Measurements from ENCODE around the gene MUCL3. TPM values are rescaled to one million over a fixed set of nuclear protein-coding genes. Genes with fewer than 3 reads are reported as not detected.

Gene MUCL3
- polyA plus RNA-seq (0.05 TPM in 1 of 3 replicates, not detected in the others), polyA minus RNA-seq (not detected in 3 replicates)
- polyA plus RNA-seq (2011; ENCODE audit: low read depth): 0.71 TPM
- polyA plus RNA-seq (2011; cell fraction: cytosol; rRNA removed): 0.03 and 0.04 TPM in 2 replicates
- polyA plus RNA-seq (2011; cell fraction: nucleus; rRNA removed): 0.06 and 0.11 TPM in 2 replicates
- polyA plus RNA-seq (2012; ENCODE audit: low replicate concordance): 0.58 TPM in 1 of 2 replicates, not detected in the other
- polyA minus RNA-seq (2011; cell fraction: cytosol; rRNA and poly(A)+ RNA removed): not detected
- not detected in 2 replicates for polyA minus RNA-seq (2011; cell fraction: nucleus; rRNA and poly(A)+ RNA removed)

- H3K4me2 ChIP-seq (ENCODE audit: control insufficient read depth, extremely low read depth, insufficient read depth, low read depth, low read length): no peak within 1 kb of the TSS
- H3K4me1 ChIP-seq (ENCODE audit: control insufficient read depth, extremely low read depth, insufficient read depth, low read length): peaks cover 11% of the 10 kb centered on the region
- dilution Hi-C loops (cut with MboI; ENCODE audit: extremely low pct_ligation_motif_present, low sequenced_read_pairs): loop anchor here (25.0 kb wide), 1 partner anchor 122 kb away; no protein-coding TSS in a partner anchor
- no peaks in the 10 kb centered on the region for H3K79me2 ChIP-seq (ENCODE audit: control insufficient read depth, insufficient read depth, low read length)
- DNase-seq (ENCODE audit: low read depth, low spot score): no peak
- H3K36me3 ChIP-seq (ENCODE audit: control insufficient read depth in 2 of 2, extremely low read depth in 1 of 2, insufficient read depth in 2 of 2, low read length in 2 of 2): no peaks in the 10 kb centered on the region
- no peak within 1 kb of the TSS for H3K27ac ChIP-seq (ENCODE audit: control insufficient read depth, insufficient read depth, low read length)
- H3K9me3 ChIP-seq (ENCODE audit: control insufficient read depth, low read depth, low read length): no peaks in the 10 kb centered on the region
- peaks cover 4% of the 10 kb centered on the region for H3K27me3 ChIP-seq (ENCODE audit: control insufficient read depth, extremely low read depth, insufficient read depth, low read length)
- no peaks in the 10 kb centered on the region for H4K20me1 ChIP-seq (ENCODE audit: control insufficient read depth, extremely low read depth, insufficient read depth, low read length)
- no peak within 1 kb of the TSS for H3K9ac ChIP-seq (ENCODE audit: control insufficient read depth, extremely low read depth, insufficient read depth, low read length)
- no peaks in the 10 kb centered on the region for H3K9me1 ChIP-seq (ENCODE audit: control insufficient read depth, extremely low read depth, insufficient read depth, low read length)
- no peak for FAIRE-seq
- H2AFZ ChIP-seq (ENCODE audit: control insufficient read depth, low read length): no peak within 1 kb of the TSS
- no peak within 1 kb of the TSS for H3K4me3 ChIP-seq (ENCODE audit: control insufficient read depth in 2 of 3, extremely low read depth in 1 of 3, insufficient read depth in 2 of 3, low read depth in 1 of 3, low read length in 3 of 3)
- TF ChIP-seq EZH2 (IDR thresholded peaks at IDR 0.05; ENCODE audit: low read length) (no peak), CTCF (optimal IDR thresholded peaks at IDR 0.05 in 1 of 3, IDR thresholded peaks at IDR 0.05 in 1 of 3, conservative IDR thresholded peaks at IDR 0.05 in 1 of 3; ENCODE audit: extremely low read depth in 1 of 3, insufficient read depth in 2 of 3, low read length in 3 of 3) (no peak)
These were observed at the start of gene MUCL3 for GRCh38 chr6:30940361-30940986. Gene MUCL3 (plus strand): TSS chr6:30940973. CDS start chr6:30941000, 27 bp downstream.

DNA sequence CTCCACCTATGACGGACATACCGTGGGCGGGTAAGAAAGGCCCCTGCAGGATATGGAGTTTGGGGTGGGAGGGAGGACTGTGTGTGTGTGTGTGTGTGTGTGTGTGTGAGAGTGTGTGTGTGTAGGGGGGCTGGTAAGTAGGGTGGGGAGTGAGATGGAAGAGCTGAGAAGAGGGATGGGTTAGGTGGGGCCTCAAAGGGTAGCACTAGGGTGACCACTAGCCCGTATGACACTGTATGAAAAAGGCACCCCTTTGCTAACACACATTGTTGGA is 49.4 kb upstream of the MUCL3 start:
- Histone ChIP-seq H3K9me1 (ENCODE audit: control insufficient read depth, extremely low read depth, insufficient read depth, low read length) (peaks cover 8% of the 10 kb centered on the region), H3K27ac (ENCODE audit: control insufficient read depth, insufficient read depth, low read length) (no peak overlapping the region), H3K4me2 (ENCODE audit: control insufficient read depth, extremely low read depth, insufficient read depth, low read depth, low read length) (no peak overlapping the region), H3K27me3 (ENCODE audit: control insufficient read depth, extremely low read depth, insufficient read depth, low read length) (no peaks in the 10 kb centered on the region), H3K4me1 (ENCODE audit: control insufficient read depth, extremely low read depth, insufficient read depth, low read length) (peaks cover 41% of the 10 kb centered on the region), H4K20me1 (ENCODE audit: control insufficient read depth, extremely low read depth, insufficient read depth, low read length) (peaks cover 30% of the 10 kb centered on the region), H2AFZ (ENCODE audit: control insufficient read depth, low read length) (no peak overlapping the region), H3K79me2 (ENCODE audit: control insufficient read depth, insufficient read depth, low read length) (peaks cover 76% of the 10 kb centered on the region), H3K9me3 (ENCODE audit: control insufficient read depth, low read depth, low read length) (no peaks in the 10 kb centered on the region), H3K36me3 (ENCODE audit: control insufficient read depth in 2 of 2, extremely low read depth in 1 of 2, insufficient read depth in 2 of 2, low read length in 2 of 2) (peaks cover 62 to 67% of the 10 kb centered on the region in 2 experiments), H3K9ac (ENCODE audit: control insufficient read depth, extremely low read depth, insufficient read depth, low read length) (no peak overlapping the region), H3K4me3 (ENCODE audit: control insufficient read depth in 2 of 3, extremely low read depth in 1 of 3, insufficient read depth in 2 of 3, low read depth in 1 of 3, low read length in 3 of 3) (no peak overlapping the region)
- TF ChIP-seq EZH2 (IDR thresholded peaks at IDR 0.05; ENCODE audit: low read length) (no peak), CTCF (optimal IDR thresholded peaks at IDR 0.05 in 1 of 3, IDR thresholded peaks at IDR 0.05 in 1 of 3, conservative IDR thresholded peaks at IDR 0.05 in 1 of 3; ENCODE audit: extremely low read depth in 1 of 3, insufficient read depth in 2 of 3, low read length in 3 of 3) (no peak)
- FAIRE-seq (no peak), DNase-seq (ENCODE audit: low read depth, low spot score) (no peak)
- dilution Hi-C loops (cut with MboI; ENCODE audit: extremely low pct_ligation_motif_present, low sequenced_read_pairs): no loop called here

Data from keratinocyte (primary cell).